Ishikawa (cell line): Measurements from ENCODE around the gene ZNF594.

Experiments
- CEBPB ChIP-seq: IDR thresholded peaks from 2 replicates; pipeline ENCODE4 v1.6.1; 2012
- CREB1 ChIP-seq: IDR thresholded peaks from 2 replicates; pipeline ENCODE4 v1.6.1; 2012; ENCODE audit warnings: low read depth
- EGR1 ChIP-seq: IDR thresholded peaks from 2 replicates; pipeline ENCODE4 v1.6.1; 2012
- EP300 ChIP-seq: IDR thresholded peaks from 2 replicates; pipeline ENCODE4 v1.6.1; 2012; ENCODE audit warnings: borderline replicate concordance
- FOXM1 ChIP-seq: IDR thresholded peaks from 2 replicates; pipeline ENCODE4 v1.6.1; 2012; ENCODE audit warnings: low read depth, borderline replicate concordance
- NFIC ChIP-seq: IDR thresholded peaks from 2 replicates; pipeline ENCODE4 v1.6.1; 2012
- RAD21 ChIP-seq: IDR thresholded peaks from 2 replicates; pipeline ENCODE4 v1.6.1; 2012; ENCODE audit warnings: low read depth
- TAF1 ChIP-seq: IDR thresholded peaks from 2 replicates; pipeline ENCODE4 v1.6.1; 2012; ENCODE audit warnings: low read depth, mild to moderate bottlenecking
- TCF12 ChIP-seq: IDR thresholded peaks from 2 replicates; pipeline ENCODE4 v1.6.1; 2012; ENCODE audit warnings: low read depth
- TEAD4 ChIP-seq: IDR thresholded peaks from 2 replicates; pipeline ENCODE4 v1.6.1; 2012
- YY1 ChIP-seq: IDR thresholded peaks from 2 replicates; pipeline ENCODE4 v1.6.1; 2012; ENCODE audit warnings: low read depth
- ZBTB7A ChIP-seq: IDR thresholded peaks from 2 replicates; pipeline ENCODE4 v1.6.1; 2012; ENCODE audit warnings: low read depth
- TF ChIP-seq, protein P1 (sequence below): IDR thresholded peaks from 2 replicates; pipeline ENCODE4 v1.6.1; 2012
- TF ChIP-seq, protein P2 (sequence below): IDR thresholded peaks from 2 replicates; pipeline ENCODE4 v1.6.1; 2012
- TF ChIP-seq, protein P3 (sequence below): IDR thresholded peaks from 2 replicates; pipeline ENCODE4 v1.6.1; 2012; ENCODE audit warnings: low read depth, mild to moderate bottlenecking

The ZNF594 gene

DNA sequence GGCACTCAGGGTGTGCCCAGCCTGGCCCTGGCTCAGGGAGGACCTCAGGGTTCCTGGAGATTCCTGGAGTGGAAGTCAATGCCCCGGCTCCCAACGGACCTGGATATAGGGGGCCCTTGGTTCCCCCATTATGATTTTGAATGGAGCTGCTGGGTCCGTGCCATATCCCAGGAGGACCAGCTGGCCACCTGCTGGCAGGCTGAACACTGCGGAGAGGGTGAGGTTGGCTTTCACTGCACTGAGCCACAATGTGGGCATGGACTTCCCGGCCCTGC lies 52.3 kb downstream of the ZNF594 start:
- TF ChIP-seq ZBTB7A, result no peak
- TF ChIP-seq, protein P1, sequence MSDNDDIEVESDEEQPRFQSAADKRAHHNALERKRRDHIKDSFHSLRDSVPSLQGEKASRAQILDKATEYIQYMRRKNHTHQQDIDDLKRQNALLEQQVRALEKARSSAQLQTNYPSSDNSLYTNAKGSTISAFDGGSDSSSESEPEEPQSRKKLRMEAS, result no peak
- TF ChIP-seq, protein P2, sequence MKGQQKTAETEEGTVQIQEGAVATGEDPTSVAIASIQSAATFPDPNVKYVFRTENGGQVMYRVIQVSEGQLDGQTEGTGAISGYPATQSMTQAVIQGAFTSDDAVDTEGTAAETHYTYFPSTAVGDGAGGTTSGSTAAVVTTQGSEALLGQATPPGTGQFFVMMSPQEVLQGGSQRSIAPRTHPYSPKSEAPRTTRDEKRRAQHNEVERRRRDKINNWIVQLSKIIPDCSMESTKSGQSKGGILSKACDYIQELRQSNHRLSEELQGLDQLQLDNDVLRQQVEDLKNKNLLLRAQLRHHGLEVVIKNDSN, result no peak
- TF ChIP-seq TEAD4, result no peak
- TF ChIP-seq CREB1, result no peak
- no peak for TF ChIP-seq NFIC
- no peak for TF ChIP-seq EGR1
- TF ChIP-seq, protein P3, sequence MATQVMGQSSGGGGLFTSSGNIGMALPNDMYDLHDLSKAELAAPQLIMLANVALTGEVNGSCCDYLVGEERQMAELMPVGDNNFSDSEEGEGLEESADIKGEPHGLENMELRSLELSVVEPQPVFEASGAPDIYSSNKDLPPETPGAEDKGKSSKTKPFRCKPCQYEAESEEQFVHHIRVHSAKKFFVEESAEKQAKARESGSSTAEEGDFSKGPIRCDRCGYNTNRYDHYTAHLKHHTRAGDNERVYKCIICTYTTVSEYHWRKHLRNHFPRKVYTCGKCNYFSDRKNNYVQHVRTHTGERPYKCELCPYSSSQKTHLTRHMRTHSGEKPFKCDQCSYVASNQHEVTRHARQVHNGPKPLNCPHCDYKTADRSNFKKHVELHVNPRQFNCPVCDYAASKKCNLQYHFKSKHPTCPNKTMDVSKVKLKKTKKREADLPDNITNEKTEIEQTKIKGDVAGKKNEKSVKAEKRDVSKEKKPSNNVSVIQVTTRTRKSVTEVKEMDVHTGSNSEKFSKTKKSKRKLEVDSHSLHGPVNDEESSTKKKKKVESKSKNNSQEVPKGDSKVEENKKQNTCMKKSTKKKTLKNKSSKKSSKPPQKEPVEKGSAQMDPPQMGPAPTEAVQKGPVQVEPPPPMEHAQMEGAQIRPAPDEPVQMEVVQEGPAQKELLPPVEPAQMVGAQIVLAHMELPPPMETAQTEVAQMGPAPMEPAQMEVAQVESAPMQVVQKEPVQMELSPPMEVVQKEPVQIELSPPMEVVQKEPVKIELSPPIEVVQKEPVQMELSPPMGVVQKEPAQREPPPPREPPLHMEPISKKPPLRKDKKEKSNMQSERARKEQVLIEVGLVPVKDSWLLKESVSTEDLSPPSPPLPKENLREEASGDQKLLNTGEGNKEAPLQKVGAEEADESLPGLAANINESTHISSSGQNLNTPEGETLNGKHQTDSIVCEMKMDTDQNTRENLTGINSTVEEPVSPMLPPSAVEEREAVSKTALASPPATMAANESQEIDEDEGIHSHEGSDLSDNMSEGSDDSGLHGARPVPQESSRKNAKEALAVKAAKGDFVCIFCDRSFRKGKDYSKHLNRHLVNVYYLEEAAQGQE, result no peak
- no peak for TF ChIP-seq EP300
- no peak for TF ChIP-seq TCF12
- TF ChIP-seq RAD21, result no peak
- TF ChIP-seq YY1, result no peak
- no peak for TF ChIP-seq FOXM1
- TF ChIP-seq TAF1, result no peak
- TF ChIP-seq CEBPB, result no peak

DNA sequence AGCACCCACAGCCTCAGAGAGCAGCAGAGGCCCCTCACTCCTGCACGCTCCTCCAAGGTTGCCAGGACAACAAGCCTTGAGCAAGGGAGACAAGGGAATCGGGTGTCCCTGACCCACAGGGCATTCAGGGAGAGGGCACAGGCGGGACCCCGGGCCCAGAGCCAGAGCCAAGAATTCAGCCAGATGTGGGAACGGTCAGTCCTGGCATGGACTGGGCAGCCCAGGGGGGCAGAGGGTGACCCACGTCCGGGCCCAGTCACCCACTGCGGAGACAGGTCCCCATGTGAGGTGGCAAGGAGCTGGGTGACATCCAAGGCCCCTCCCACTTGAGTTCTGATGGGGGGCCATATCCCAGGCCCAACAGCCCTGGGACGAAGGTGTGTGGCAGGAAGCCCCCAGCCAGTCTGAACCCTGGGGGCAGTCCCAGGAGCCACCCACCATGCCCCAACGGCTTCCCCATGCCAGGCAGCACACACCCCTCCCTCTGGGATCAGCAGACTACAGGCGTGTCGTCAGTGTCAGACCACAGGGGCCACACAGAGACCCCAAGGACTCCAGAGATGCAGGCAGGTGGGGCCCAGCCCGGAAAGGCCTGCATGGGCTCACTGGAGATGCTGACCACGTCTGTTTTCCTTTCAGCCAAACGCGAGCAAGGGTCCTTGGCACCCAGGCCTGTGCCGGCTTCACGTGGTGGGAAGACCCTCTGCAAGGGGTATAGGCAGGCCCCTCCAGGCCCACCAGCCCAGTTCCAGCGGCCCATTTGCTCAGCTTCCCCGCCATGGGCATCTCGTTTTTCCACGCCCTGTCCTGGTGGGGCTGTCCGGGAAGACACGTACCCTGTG lies 52.8 kb downstream of the ZNF594 start:
- TF ChIP-seq TAF1 (no peak), CREB1 (no peak), CEBPB (no peak), EP300 (no peak)

DNA sequence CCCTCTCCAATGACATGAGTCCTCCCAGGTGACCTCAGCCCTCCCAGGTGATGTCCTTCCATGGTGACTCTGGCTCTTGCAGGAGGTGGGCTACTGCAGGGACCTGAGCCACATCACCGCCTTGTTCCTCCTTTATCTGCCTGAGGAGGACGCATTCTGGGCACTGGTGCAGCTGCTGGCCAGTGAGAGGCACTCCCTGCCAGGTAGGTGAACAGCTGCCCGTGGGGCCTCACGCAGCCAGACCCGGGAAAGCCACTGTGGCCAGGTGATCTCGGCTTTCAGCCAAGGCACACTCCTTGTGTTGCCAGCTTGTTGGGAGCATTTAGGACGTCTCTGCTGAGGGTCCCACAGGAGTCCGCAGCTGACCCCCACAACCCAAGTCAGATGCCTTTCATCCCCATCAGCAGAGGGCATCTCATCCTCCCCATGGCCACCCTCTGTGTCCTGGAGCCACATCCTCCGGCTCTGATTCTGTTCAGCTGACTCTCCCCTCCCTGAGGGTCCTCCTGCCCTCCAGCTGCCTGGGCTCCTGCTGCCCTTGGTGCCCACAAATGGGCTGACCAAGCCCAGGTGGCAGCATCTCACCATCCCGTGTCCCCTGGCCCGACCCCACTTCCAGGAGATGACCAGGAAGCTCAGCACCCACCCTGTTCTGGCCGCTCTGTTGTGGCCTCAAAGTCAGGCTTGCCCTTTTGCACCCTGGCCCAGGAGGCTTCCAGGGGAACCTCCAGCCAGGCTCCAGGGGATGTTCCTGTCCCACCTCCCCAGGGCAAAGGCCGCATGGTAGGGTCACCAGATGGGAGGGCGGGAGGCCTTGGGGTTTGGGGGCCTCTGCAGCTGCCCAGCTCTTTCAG lies 55.7 kb downstream of the ZNF594 start:
- TF ChIP-seq NFIC, result no peak
- TF ChIP-seq TEAD4, result no peak
- TF ChIP-seq CREB1, result no peak
- TF ChIP-seq FOXM1, result no peak
- TF ChIP-seq EGR1, result no peak
- TF ChIP-seq TCF12, result no peak
- TF ChIP-seq, protein P3, result no peak

DNA sequence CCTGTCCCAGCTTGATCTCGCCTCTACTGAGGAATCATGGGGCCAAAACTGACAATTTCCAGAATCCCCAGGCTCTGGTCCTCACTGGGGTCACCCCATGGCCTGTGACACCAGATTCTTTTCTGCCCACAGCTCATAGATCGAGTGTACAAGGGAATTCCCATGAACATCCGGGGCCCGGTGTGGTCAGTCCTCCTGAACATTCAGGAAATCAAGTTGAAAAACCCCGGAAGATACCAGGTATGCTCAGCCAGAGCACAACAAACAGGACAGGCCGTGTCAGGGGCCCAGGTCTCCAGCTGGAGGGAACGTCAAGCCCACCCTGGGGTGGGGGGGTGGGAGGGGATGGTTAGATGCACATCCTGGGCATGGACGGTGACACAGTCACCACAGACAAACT lies 58.4 kb downstream of the ZNF594 start:
- TF ChIP-seq EP300 (no peak), FOXM1 (no peak), TAF1 (no peak), TEAD4 (no peak), YY1 (no peak), ZBTB7A (no peak), RAD21 (no peak), EGR1 (no peak), NFIC (no peak), TCF12 (no peak), CREB1 (no peak), CEBPB (no peak)
- TF ChIP-seq, protein P1, result no peak
- TF ChIP-seq, protein P2, result no peak
- TF ChIP-seq, protein P3, result no peak
